DOHH2 (cell line): ENCODE results near the gene MBNL3.

Experiments
- EZH2phosphoT487 ChIP-seq: fragments of 200-600 bp; sonication (generic); IDR thresholded peaks from 2 replicates; pipeline ENCODE4 v1.6.1; 2017; ENCODE audit warnings: borderline replicate concordance, mild to moderate bottlenecking, antibody characterized with exemption, low read length, moderate library complexity, mixed read lengths
- TF ChIP-seq, protein P1 (sequence below): fragments of 200-600 bp; sonication (generic); IDR thresholded peaks from one replicate; pipeline ENCODE4 v1.5.1; 2014; ENCODE audit warnings: antibody characterized with exemption, mild to moderate bottlenecking, low read depth, low read length; ENCODE audit not compliant: poor library complexity, severe bottlenecking

DNA sequence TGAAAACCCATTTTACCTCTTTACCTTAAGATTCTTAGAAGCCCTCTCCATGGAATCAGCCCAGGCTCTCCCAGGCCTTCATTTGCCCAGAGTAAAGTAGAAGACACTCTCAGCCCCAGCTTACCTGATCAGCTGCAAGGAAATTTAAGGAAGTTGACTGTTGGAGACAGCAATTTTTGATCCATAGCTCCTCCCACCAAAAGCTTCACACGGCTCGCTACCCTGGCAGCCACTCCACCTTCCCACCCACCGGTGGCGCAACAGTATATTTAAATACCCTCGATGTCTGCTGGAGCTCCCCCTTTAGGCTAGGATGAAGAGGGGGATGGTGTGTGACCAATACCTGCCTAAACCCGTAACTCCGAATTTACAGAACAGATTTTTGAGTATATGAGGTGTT is 75.4 kb downstream of the MBNL3 start:
- TF ChIP-seq, protein P1, sequence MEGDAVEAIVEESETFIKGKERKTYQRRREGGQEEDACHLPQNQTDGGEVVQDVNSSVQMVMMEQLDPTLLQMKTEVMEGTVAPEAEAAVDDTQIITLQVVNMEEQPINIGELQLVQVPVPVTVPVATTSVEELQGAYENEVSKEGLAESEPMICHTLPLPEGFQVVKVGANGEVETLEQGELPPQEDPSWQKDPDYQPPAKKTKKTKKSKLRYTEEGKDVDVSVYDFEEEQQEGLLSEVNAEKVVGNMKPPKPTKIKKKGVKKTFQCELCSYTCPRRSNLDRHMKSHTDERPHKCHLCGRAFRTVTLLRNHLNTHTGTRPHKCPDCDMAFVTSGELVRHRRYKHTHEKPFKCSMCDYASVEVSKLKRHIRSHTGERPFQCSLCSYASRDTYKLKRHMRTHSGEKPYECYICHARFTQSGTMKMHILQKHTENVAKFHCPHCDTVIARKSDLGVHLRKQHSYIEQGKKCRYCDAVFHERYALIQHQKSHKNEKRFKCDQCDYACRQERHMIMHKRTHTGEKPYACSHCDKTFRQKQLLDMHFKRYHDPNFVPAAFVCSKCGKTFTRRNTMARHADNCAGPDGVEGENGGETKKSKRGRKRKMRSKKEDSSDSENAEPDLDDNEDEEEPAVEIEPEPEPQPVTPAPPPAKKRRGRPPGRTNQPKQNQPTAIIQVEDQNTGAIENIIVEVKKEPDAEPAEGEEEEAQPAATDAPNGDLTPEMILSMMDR: no peak
- no peak for TF ChIP-seq EZH2phosphoT487
